ENCODE results near the gene LRRC17.

The LRRC17 gene

DNA sequence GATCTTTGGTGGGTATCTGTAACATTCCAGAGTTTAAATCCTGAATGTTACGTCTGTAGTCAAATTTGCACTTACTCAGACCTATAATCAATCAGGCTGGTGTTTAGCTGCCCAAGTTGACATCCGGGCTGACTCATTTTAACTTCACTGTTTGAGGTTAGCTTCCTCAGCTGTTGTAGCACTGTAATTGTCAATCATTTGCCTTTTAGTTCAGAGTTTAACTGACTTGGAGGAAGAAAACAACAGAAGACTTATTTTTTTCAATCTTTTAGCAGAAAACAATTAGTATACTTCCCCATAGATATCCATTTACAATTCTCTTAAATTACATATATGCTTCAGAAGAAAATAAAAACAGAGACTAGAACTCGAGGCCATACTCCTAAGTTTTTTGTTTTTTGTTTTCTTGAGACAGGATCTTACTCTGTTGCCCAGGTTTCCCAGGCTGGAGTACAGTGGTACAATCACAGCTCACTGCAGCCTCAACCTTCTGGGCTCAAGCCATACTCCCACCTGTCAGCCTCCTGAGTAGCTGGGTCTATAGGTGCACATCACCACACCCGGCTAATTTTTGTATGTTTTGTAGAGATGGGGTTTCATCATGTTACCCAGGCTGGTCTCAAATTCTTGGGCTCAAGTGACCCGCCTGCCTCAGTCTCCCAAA is 38.5 kb upstream of the LRRC17 start:
- H3K27ac ChIP-seq (ENCODE audit: low read depth, low read length, poor library complexity, severe bottlenecking), result no peak overlapping the region
- H3K9ac ChIP-seq (ENCODE audit: low read length), result no peak overlapping the region
- H3K9me3 ChIP-seq (ENCODE audit: low read length), result no peaks in the 10 kb centered on the region
- H3K27me3 ChIP-seq (ENCODE audit: insufficient read depth, low read length), result no peaks in the 10 kb centered on the region
- H2AFZ ChIP-seq (ENCODE audit: low read length), result no peak overlapping the region
- no peak overlapping the region for H3K4me2 ChIP-seq (ENCODE audit: low read length)
- H4K20me1 ChIP-seq (ENCODE audit: insufficient read depth, low read length), result no peaks in the 10 kb centered on the region
- no peaks in the 10 kb centered on the region for H3K9me2 ChIP-seq (ENCODE audit: low read depth, low read length)
- H3F3A ChIP-seq (ENCODE audit: insufficient read depth, low read length), result no peaks in the 10 kb centered on the region
- no peaks in the 10 kb centered on the region for H3K36me3 ChIP-seq (ENCODE audit: insufficient read depth, low read length)
- no peaks in the 10 kb centered on the region for H3K79me2 ChIP-seq (ENCODE audit: insufficient read depth, low read length)
- no peak overlapping the region for H3K4me3 ChIP-seq (ENCODE audit: low read depth, low read length, poor library complexity, severe bottlenecking)
- no peaks in the 10 kb centered on the region for H3K4me1 ChIP-seq (ENCODE audit: insufficient read depth, low read length, severe bottlenecking)
- TF ChIP-seq EZH2 (IDR thresholded peaks at IDR 0.05; ENCODE audit: borderline replicate concordance, low read length) (no peak), CTCF (IDR thresholded peaks at IDR 0.05; ENCODE audit: low read length) (no peak)

- Histone ChIP-seq H3K9ac (ENCODE audit: low read length) (no peak overlapping the region), H3K9me3 (ENCODE audit: low read length) (no peaks in the 10 kb centered on the region), H3F3A (ENCODE audit: insufficient read depth, low read length) (no peaks in the 10 kb centered on the region), H3K27ac (ENCODE audit: low read depth, low read length, poor library complexity, severe bottlenecking) (no peak overlapping the region), H3K36me3 (ENCODE audit: insufficient read depth, low read length) (no peaks in the 10 kb centered on the region), H2AFZ (ENCODE audit: low read length) (no peak overlapping the region), H3K4me3 (ENCODE audit: low read depth, low read length, poor library complexity, severe bottlenecking) (no peak overlapping the region), H3K9me2 (ENCODE audit: low read depth, low read length) (no peaks in the 10 kb centered on the region), H4K20me1 (ENCODE audit: insufficient read depth, low read length) (no peaks in the 10 kb centered on the region), H3K27me3 (ENCODE audit: insufficient read depth, low read length) (no peaks in the 10 kb centered on the region), H3K4me2 (ENCODE audit: low read length) (no peak overlapping the region), H3K4me1 (ENCODE audit: insufficient read depth, low read length, severe bottlenecking) (no peaks in the 10 kb centered on the region), H3K79me2 (ENCODE audit: insufficient read depth, low read length) (no peaks in the 10 kb centered on the region)
- TF ChIP-seq CTCF (IDR thresholded peaks at IDR 0.05; ENCODE audit: low read length) (no peak), EZH2 (IDR thresholded peaks at IDR 0.05; ENCODE audit: borderline replicate concordance, low read length) (no peak)
These were observed 37.8 kb upstream of the LRRC17 start for GRCh38 chr7:102874966-102875365.

DNA sequence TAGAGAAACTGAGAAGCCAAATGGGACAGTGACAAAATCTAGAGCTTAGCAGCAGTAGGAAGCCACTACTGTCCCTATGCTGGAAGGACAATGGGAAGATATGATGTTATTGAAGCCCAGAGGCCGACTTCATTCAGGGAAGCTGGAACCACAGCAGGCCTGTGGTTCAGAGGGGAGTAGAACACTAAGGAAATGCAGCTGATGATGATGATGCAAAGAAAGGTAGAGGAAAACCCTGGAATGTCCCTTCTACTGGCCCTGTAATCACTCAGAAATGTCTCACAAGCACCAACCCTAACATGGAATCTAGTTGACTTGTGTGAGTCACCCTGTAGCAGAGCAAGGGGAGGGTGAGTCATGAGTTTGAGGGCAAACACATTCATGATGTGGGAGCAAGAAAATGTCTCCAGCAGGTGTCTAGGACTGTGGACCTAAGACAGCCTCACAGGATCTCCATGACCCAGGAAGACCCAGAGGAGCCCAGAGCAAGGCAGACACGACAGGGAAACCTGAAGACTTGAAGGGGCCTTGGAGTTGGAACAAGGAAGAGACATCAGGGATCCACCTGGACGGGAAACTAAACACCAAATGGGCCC is 37.0 kb upstream of the LRRC17 start:
- TF ChIP-seq EZH2 (IDR thresholded peaks at IDR 0.05; ENCODE audit: borderline replicate concordance, low read length) (no peak), CTCF (IDR thresholded peaks at IDR 0.05; ENCODE audit: low read length) (no peak)
- H2AFZ ChIP-seq (ENCODE audit: low read length), result no peak overlapping the region
- no peaks in the 10 kb centered on the region for H3F3A ChIP-seq (ENCODE audit: insufficient read depth, low read length)
- H3K4me3 ChIP-seq (ENCODE audit: low read depth, low read length, poor library complexity, severe bottlenecking), result no peak overlapping the region
- no peaks in the 10 kb centered on the region for H3K9me3 ChIP-seq (ENCODE audit: low read length)
- H3K27me3 ChIP-seq (ENCODE audit: insufficient read depth, low read length), result no peaks in the 10 kb centered on the region
- H3K9ac ChIP-seq (ENCODE audit: low read length), result no peak overlapping the region
- H3K4me2 ChIP-seq (ENCODE audit: low read length), result no peak overlapping the region
- H3K9me2 ChIP-seq (ENCODE audit: low read depth, low read length), result no peaks in the 10 kb centered on the region
- no peaks in the 10 kb centered on the region for H3K4me1 ChIP-seq (ENCODE audit: insufficient read depth, low read length, severe bottlenecking)
- no peaks in the 10 kb centered on the region for H3K36me3 ChIP-seq (ENCODE audit: insufficient read depth, low read length)
- no peak overlapping the region for H3K27ac ChIP-seq (ENCODE audit: low read depth, low read length, poor library complexity, severe bottlenecking)
- no peaks in the 10 kb centered on the region for H3K79me2 ChIP-seq (ENCODE audit: insufficient read depth, low read length)
- H4K20me1 ChIP-seq (ENCODE audit: insufficient read depth, low read length), result no peaks in the 10 kb centered on the region
